ENCODE data around the gene POU1F1.
"Not testable (repeated sequence)": the region's sequence is repeated elsewhere in the genome, so short reads cannot be mapped to it uniquely, and the experiment has no call there.

The POU1F1 gene

GRCh38 chr3:87276484-87276883 is at the start of gene POU1F1:
POU1F1 (minus strand) TSS chr3:87276584; CDS start chr3:87276462, 122 bp downstream.
- DNase-seq (ENCODE audit: low spot score) = no peak

- DNase-seq (ENCODE audit: low spot score) = no peak
Measured at GRCh38 chr3:87324609-87325008, 48.2 kb upstream of the POU1F1 start.

- DNase-seq (ENCODE audit: low spot score) = no peak
Measured at GRCh38 chr3:87320756-87321626, 44.6 kb upstream of the POU1F1 start.

- DNase-seq (ENCODE audit: low spot score) = no peak
Measured at GRCh38 chr3:87318617-87319021, 42.2 kb upstream of the POU1F1 start.

GRCh38 chr3:87317779-87318178 is 41.4 kb upstream of the POU1F1 start:
- DNase-seq (ENCODE audit: low spot score) = no peak

- no peak for DNase-seq (ENCODE audit: low spot score)
Measured at GRCh38 chr3:87313641-87314040, 37.3 kb upstream of the POU1F1 start.

- no peak for DNase-seq (ENCODE audit: low spot score)
Measured at GRCh38 chr3:87311309-87311708, 34.9 kb upstream of the POU1F1 start.

GRCh38 chr3:87309601-87310000 is 33.2 kb upstream of the POU1F1 start:
- no peak for DNase-seq (ENCODE audit: low spot score)

GRCh38 chr3:87307805-87308204 is 31.4 kb upstream of the POU1F1 start:
- DNase-seq (ENCODE audit: low spot score) = no peak

GRCh38 chr3:87305517-87305916 is 29.1 kb upstream of the POU1F1 start:
- no peak for DNase-seq (ENCODE audit: low spot score)

GRCh38 chr3:87305031-87305430 is 28.6 kb upstream of the POU1F1 start:
- not testable (repeated sequence) for DNase-seq (ENCODE audit: low spot score)

- peak; percentile 11 for DNase-seq (ENCODE audit: low spot score)
Measured at GRCh38 chr3:87298111-87298718, 21.8 kb upstream of the POU1F1 start.

GRCh38 chr3:87288446-87288845 is 12.1 kb upstream of the POU1F1 start:
- no peak for DNase-seq (ENCODE audit: low spot score)

GRCh38 chr3:87287011-87287410 is 10.6 kb upstream of the POU1F1 start:
- DNase-seq (ENCODE audit: low spot score) = no peak

GRCh38 chr3:87272718-87273341 is 3.6 kb downstream of the POU1F1 start:
- DNase-seq (ENCODE audit: low spot score) = peak; percentile 3

- no peak for DNase-seq (ENCODE audit: low spot score)
Measured at GRCh38 chr3:87270908-87271700, 5.3 kb downstream of the POU1F1 start.

GRCh38 chr3:87269723-87270122 is 6.7 kb downstream of the POU1F1 start:
- DNase-seq (ENCODE audit: low spot score) = no peak

- DNase-seq (ENCODE audit: low spot score) = no peak
Measured at GRCh38 chr3:87268646-87269211, 7.7 kb downstream of the POU1F1 start.

GRCh38 chr3:87267953-87268645 is 8.3 kb downstream of the POU1F1 start:
- DNase-seq (ENCODE audit: low spot score) = no peak

- DNase-seq (ENCODE audit: low spot score) = no peak
Measured at GRCh38 chr3:87261925-87262324, 14.5 kb downstream of the POU1F1 start.

- DNase-seq (ENCODE audit: low spot score) = peak; percentile 19
Measured at GRCh38 chr3:87260270-87260669, 16.1 kb downstream of the POU1F1 start.
